ENCODE measurements around the gene NELL1.

DNA sequence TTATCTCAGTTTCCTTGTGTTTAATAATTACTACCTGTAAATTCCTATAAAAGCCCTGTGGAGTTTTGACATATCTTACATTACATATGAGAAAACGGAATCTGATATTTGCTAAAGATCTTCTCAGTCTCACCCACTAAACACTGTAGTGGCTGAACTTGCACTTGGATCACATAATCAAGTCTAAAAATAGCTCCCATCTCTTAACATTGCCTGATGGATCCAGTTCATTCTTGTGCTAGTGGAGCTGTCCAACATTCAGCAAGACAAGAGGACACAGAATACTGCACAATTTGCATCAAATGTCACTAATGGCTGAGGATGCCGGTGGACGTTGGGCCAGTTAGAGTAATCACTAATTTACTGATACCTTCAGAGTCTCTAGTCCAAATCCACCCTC is 953.6 kb downstream of the NELL1 start:
- TF ChIP-seq, protein P1, sequence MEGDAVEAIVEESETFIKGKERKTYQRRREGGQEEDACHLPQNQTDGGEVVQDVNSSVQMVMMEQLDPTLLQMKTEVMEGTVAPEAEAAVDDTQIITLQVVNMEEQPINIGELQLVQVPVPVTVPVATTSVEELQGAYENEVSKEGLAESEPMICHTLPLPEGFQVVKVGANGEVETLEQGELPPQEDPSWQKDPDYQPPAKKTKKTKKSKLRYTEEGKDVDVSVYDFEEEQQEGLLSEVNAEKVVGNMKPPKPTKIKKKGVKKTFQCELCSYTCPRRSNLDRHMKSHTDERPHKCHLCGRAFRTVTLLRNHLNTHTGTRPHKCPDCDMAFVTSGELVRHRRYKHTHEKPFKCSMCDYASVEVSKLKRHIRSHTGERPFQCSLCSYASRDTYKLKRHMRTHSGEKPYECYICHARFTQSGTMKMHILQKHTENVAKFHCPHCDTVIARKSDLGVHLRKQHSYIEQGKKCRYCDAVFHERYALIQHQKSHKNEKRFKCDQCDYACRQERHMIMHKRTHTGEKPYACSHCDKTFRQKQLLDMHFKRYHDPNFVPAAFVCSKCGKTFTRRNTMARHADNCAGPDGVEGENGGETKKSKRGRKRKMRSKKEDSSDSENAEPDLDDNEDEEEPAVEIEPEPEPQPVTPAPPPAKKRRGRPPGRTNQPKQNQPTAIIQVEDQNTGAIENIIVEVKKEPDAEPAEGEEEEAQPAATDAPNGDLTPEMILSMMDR (IDR thresholded peaks at IDR 0.05): no peak
- TF ChIP-seq POLR2AphosphoS5 (IDR thresholded peaks at IDR 0.05): no peak

All from transverse colon (tissue), 4 donors.